Measurements from ENCODE around the gene MCCC1.

DNA sequence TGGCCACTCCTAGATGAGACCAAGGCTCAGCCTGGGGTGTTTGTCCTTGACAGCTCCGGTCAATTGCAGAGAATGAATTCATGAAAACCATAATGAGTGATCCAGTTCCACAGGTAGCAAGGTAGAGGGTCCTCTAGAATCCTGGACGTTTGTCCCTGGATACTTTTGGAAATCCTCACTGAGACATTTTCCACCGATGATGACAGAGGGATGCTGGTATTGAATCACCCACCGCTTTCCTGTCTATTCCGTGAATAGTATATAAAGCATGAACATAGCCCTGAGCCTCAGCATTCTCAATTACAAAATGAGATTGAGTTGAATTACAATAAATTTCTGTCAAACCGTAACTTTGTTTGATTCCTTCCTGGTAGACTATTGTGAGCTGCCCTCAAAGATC lies 113.3 kb downstream of the MCCC1 start:
- no peak for TF ChIP-seq CTCF (conservative IDR thresholded peaks at IDR 0.05; ENCODE audit: low read length)
- no peak for TF ChIP-seq EZH2phosphoT487 (IDR thresholded peaks at IDR 0.05; ENCODE audit: borderline replicate concordance)
